GM18907 (cell line): ENCODE results near the gene RNLS.

Source experiments
- ATAC-seq: cut with Tn5 transposase; IDR thresholded peaks from one replicate; pipeline ENCODE4 v1.9.1; 2021; ENCODE audit warnings: mild to moderate bottlenecking, moderate library complexity; ENCODE audit not compliant: unreplicated experiment

Gene RNLS

GRCh38 chr10:88525371-88526069 lies 57.6 kb downstream of the RNLS start:
- no peak for ATAC-seq

GRCh38 chr10:88523739-88524400 lies 59.2 kb downstream of the RNLS start:
- ATAC-seq: no peak

GRCh38 chr10:88522715-88523114 lies 60.4 kb downstream of the RNLS start:
- ATAC-seq: no peak

GRCh38 chr10:88521791-88522190 lies 61.3 kb downstream of the RNLS start:
- ATAC-seq: no peak

- ATAC-seq: no peak
These were observed 67.9 kb downstream of the RNLS start for GRCh38 chr10:88515235-88515634.

- ATAC-seq: no peak
These were observed 70.5 kb downstream of the RNLS start for GRCh38 chr10:88512599-88512998.

GRCh38 chr10:88508796-88509195 lies 74.3 kb downstream of the RNLS start:
- no peak for ATAC-seq

GRCh38 chr10:88507826-88508453 lies 75.2 kb downstream of the RNLS start:
- no peak for ATAC-seq

- ATAC-seq: no peak
These were observed 75.7 kb downstream of the RNLS start for GRCh38 chr10:88507404-88507803.

GRCh38 chr10:88505680-88506215 lies 77.4 kb downstream of the RNLS start:
- no peak for ATAC-seq

GRCh38 chr10:88505265-88505664 lies 77.9 kb downstream of the RNLS start:
- no peak for ATAC-seq

- ATAC-seq: no peak
These were observed 82.5 kb downstream of the RNLS start for GRCh38 chr10:88500656-88501055.

GRCh38 chr10:88499569-88500470 lies 83.3 kb downstream of the RNLS start:
- no peak for ATAC-seq

- ATAC-seq: no peak
These were observed 85.2 kb downstream of the RNLS start for GRCh38 chr10:88497913-88498312.

GRCh38 chr10:88494537-88494936 lies 88.6 kb downstream of the RNLS start:
- ATAC-seq: no peak

GRCh38 chr10:88493691-88494483 lies 89.2 kb downstream of the RNLS start:
- ATAC-seq: no peak

- no peak for ATAC-seq
These were observed 91.8 kb downstream of the RNLS start for GRCh38 chr10:88491314-88491713.

- no peak for ATAC-seq
These were observed 92.7 kb downstream of the RNLS start for GRCh38 chr10:88490231-88490980.

GRCh38 chr10:88489107-88489506 lies 94.0 kb downstream of the RNLS start:
- ATAC-seq: no peak
